HG03280 (cell line): ENCODE data around the gene NDUFB2.
"Not testable (repeated sequence)": the region's sequence is repeated elsewhere in the genome, so short reads cannot be mapped to it uniquely, and the experiment has no call there.

Experiments used
- ATAC-seq: cut with Tn5 transposase; IDR thresholded peaks from one replicate; pipeline ENCODE4 v1.9.1; 2021; ENCODE audit warnings: mild to moderate bottlenecking, moderate library complexity; ENCODE audit not compliant: unreplicated experiment

Gene NDUFB2

GRCh38 chr7:140689199-140690152 lies 7.0 kb upstream of the NDUFB2 start:
- no peak for ATAC-seq

- ATAC-seq, result no peak
These were observed 5.0 kb upstream of the NDUFB2 start for GRCh38 chr7:140691376-140692045.

GRCh38 chr7:140693849-140694248 lies 2.7 kb upstream of the NDUFB2 start:
- ATAC-seq, result not testable (repeated sequence)

- ATAC-seq, result no peak
These were observed 1.9 kb upstream of the NDUFB2 start for GRCh38 chr7:140694592-140694991.

- no peak for ATAC-seq
These were observed 1.1 kb upstream of the NDUFB2 start for GRCh38 chr7:140695381-140695780.

GRCh38 chr7:140696024-140696679 lies 356 bp upstream of the NDUFB2 start:
- no peak for ATAC-seq

GRCh38 chr7:140697447-140698143 lies 1.1 kb downstream of the NDUFB2 start:
- no peak for ATAC-seq

- ATAC-seq, result no peak
These were observed 2.0 kb downstream of the NDUFB2 start for GRCh38 chr7:140698477-140698876.

- ATAC-seq, result no peak
These were observed 6.3 kb downstream of the NDUFB2 start for GRCh38 chr7:140702774-140703173.

- ATAC-seq, result no peak
These were observed 7.7 kb downstream of the NDUFB2 start for GRCh38 chr7:140704205-140704604.

GRCh38 chr7:140707132-140707531 lies 10.6 kb downstream of the NDUFB2 start:
- no peak for ATAC-seq

GRCh38 chr7:140708764-140709163 lies 12.3 kb downstream of the NDUFB2 start:
- ATAC-seq, result not testable (repeated sequence)

GRCh38 chr7:140712392-140712791 lies 15.9 kb downstream of the NDUFB2 start:
- not testable (repeated sequence) for ATAC-seq

- ATAC-seq, result no peak
These were observed 18.0 kb downstream of the NDUFB2 start for GRCh38 chr7:140714331-140715040.

GRCh38 chr7:140719721-140720120 lies 23.2 kb downstream of the NDUFB2 start:
- no peak for ATAC-seq

GRCh38 chr7:140722254-140722653 lies 25.7 kb downstream of the NDUFB2 start:
- ATAC-seq, result no peak

- no peak for ATAC-seq
These were observed 26.5 kb downstream of the NDUFB2 start for GRCh38 chr7:140723006-140723405.

GRCh38 chr7:140723574-140723973 lies 27.1 kb downstream of the NDUFB2 start:
- ATAC-seq, result no peak

- ATAC-seq, result no peak
These were observed 28.2 kb downstream of the NDUFB2 start for GRCh38 chr7:140724706-140725105.

GRCh38 chr7:140726281-140726680 lies 29.8 kb downstream of the NDUFB2 start:
- ATAC-seq, result no peak
